GM12878 (cell line): ENCODE results near the gene CCDC127. TPM values are rescaled to one million over a fixed set of nuclear protein-coding genes. Genes with fewer than 3 reads are reported as not detected.

Source experiments
- ATAC-seq: fragments of 200-7000 bp; cut with Tn5 transposase; 3 replicates; pipeline ENCODE4 v1.9.1; 2020; ENCODE audit warnings: mild to moderate bottlenecking, moderate library complexity
- BruUV-seq: library from RNA; stranded (reverse); fragments of 400-500 nt; replicated peaks from 2 replicates; lab custom pipeline; 2021; lab: Mats Ljungman, UMichigan
- CTCF ChIA-PET: fragments of 300-600 bp; sonication (Branson Sonifier 250); formaldehyde crosslinking; extraction: SDS; loops from one replicate; lab custom pipeline; 2021; ENCODE audit warnings: inconsistent platforms; lab: Yijun Ruan, JAX
- POLR2A ChIA-PET: fragments of 350-600 bp; formaldehyde crosslinking; extraction: SDS; loops from one replicate; lab custom pipeline; 2021; ENCODE audit warnings: inconsistent platforms; lab: Charles Lee
- RAD21 ChIA-PET: fragments of 300-600 bp; sonication (Branson Sonifier 250); formaldehyde crosslinking; loops from one replicate; lab custom pipeline; 2023; ENCODE audit warnings: antibody characterized with exemption; ENCODE audit not compliant: unreplicated experiment; lab: Charles Lee
- SMC1A ChIA-PET: fragments of 300-600 bp; sonication (Branson Sonifier 250); formaldehyde crosslinking; loops from one replicate; lab custom pipeline; 2023; ENCODE audit not compliant: unreplicated experiment, uncharacterized antibody; lab: Charles Lee
- DNase-seq: peaks from one replicate; pipeline ENCODE4 v3.0.0-alpha.2; 2011; ENCODE audit warnings: low read depth, low spot score
- FAIRE-seq: peaks from 3 replicates; lab custom pipeline; 2011; peaks lifted over from hg19 to GRCh38; lab: Jason Lieb, UNC
- H2AFZ ChIP-seq: 2 replicates; pipeline ENCODE4 v1.6.0; 2011; ENCODE audit warnings: low read depth, low read length, control low read depth; ENCODE audit not compliant: control insufficient read depth
- H3K27ac ChIP-seq: 2 replicates; pipeline ENCODE4 v1.5.1; 2011; ENCODE audit warnings: control low read depth; ENCODE audit not compliant: control insufficient read depth, insufficient read depth
- H3K27me3 ChIP-seq, 2 experiments: replicated peaks in 1 of 2; 2 replicates each; pipeline versions ENCODE4 v1.6.0 to v1.6.1; 2011; ENCODE audit warnings: low read length in 1 of 2; ENCODE audit not compliant: control insufficient read depth in 2 of 2, insufficient read depth in 2 of 2
- H3K36me3 ChIP-seq, 2 experiments: 2 replicates each; pipeline ENCODE4 v1.5.1; 2011; ENCODE audit warnings: low read length in 1 of 2; ENCODE audit not compliant: control insufficient read depth in 2 of 2, insufficient read depth in 2 of 2
- H3K4me1 ChIP-seq: 2 replicates; pipeline ENCODE4 v1.6.1; 2011; ENCODE audit warnings: mild to moderate bottlenecking, low read length, moderate library complexity, mixed read lengths; ENCODE audit not compliant: control insufficient read depth, insufficient read depth
- H3K4me2 ChIP-seq: 2 replicates; pipeline ENCODE4 v1.6.0; 2011; ENCODE audit warnings: control low read depth; ENCODE audit not compliant: control insufficient read depth, insufficient read depth
- H3K4me3 ChIP-seq: fragments of 200-600 bp; sonication (generic); 2 replicates; pipeline ENCODE4 v1.5.1; 2016
- H3K79me2 ChIP-seq: 2 replicates; pipeline ENCODE4 v1.6.0; 2011; ENCODE audit warnings: low read length; ENCODE audit not compliant: control insufficient read depth, insufficient read depth
- H3K9ac ChIP-seq: 2 replicates; pipeline ENCODE4 v1.8.0; 2011; ENCODE audit warnings: low read length, control low read depth, mixed read lengths; ENCODE audit not compliant: control insufficient read depth, insufficient read depth
- H3K9me3 ChIP-seq: replicated peaks from 3 replicates; pipeline ENCODE4 v1.5.1; 2011; ENCODE audit warnings: mild to moderate bottlenecking, low read length; ENCODE audit not compliant: control insufficient read depth, insufficient read depth
- H4K20me1 ChIP-seq: 2 replicates; pipeline ENCODE4 v1.6.0; 2011; ENCODE audit not compliant: control insufficient read depth, insufficient read depth
- ASH2L ChIP-seq: fragments of 300-600, 200-600 bp; sonication (generic); IDR thresholded peaks from 2 replicates; pipeline ENCODE4 v1.6.1; 2017; ENCODE audit warnings: low read depth, mild to moderate bottlenecking, borderline replicate concordance
- BCL11A ChIP-seq: IDR thresholded peaks from 2 replicates; pipeline ENCODE4 v1.6.1; 2011; ENCODE audit warnings: low read depth, low read length
- IRF4 ChIP-seq: IDR thresholded peaks from 2 replicates; pipeline ENCODE4 v1.6.1; 2011; ENCODE audit warnings: low read depth, low read length
- KDM1A ChIP-seq: fragments of 200-600 bp; sonication (generic); IDR thresholded peaks from 2 replicates; pipeline ENCODE4 v1.6.1; 2016; ENCODE audit warnings: borderline replicate concordance
- NFXL1 ChIP-seq: fragments of 450-650 bp; IDR thresholded peaks from 2 replicates; pipeline ENCODE4 v1.6.1; 2017; ENCODE audit warnings: antibody characterized with exemption, mild to moderate bottlenecking, borderline replicate concordance
- RUNX3 ChIP-seq: IDR thresholded peaks from 2 replicates; pipeline ENCODE4 v1.6.1; 2012; ENCODE audit warnings: low read length, inconsistent platforms
- SMAD1 ChIP-seq: fragments of 450-650 bp; IDR thresholded peaks from 2 replicates; pipeline ENCODE4 v1.6.1; 2018; ENCODE audit warnings: mild to moderate bottlenecking, low read depth; ENCODE audit not compliant: partially characterized antibody
- SMC3 ChIP-seq: IDR thresholded peaks from 2 replicates; pipeline ENCODE4 v1.6.1; 2011; ENCODE audit warnings: low read length, improper control_type of control experiment, borderline replicate concordance
- ZBED1 ChIP-seq: IDR thresholded peaks from 2 replicates; pipeline ENCODE4 v1.6.1; 2016; ENCODE audit warnings: borderline replicate concordance
- WGBS: methylation state at CpG from one replicate; pipeline ENCODE4 v1.1.6; 2016; ENCODE audit warnings: low lambda C conversion rate; ENCODE audit not compliant: insufficient replicate concordance, insufficient coverage; ENCODE audit errors: missing lambda C conversion rate; 5-methylcytosine and 5-hydroxymethylcytosine counted together
- in situ Hi-C: fragments of 300-500 bp; cut with MboI; formaldehyde crosslinking; loops from 9 replicates; pipeline ENCODE4 v1.14.3; 2018; ENCODE audit warnings: mixed read lengths
- intact Hi-C: fragments of 100-400 bp; cut with micrococcal nuclease; formaldehyde crosslinking; loops from one replicate; pipeline ENCODE4 v1.14.2; 2022; ENCODE audit not compliant: unreplicated experiment
- polyA plus RNA-seq, 11 experiments: library from polyadenylated mRNA; depleted of rRNA in 4 of 11; unstranded in 6 of 11; stranded (reverse) in 5 of 11; fragments of >200 nt; fragmentation: Nextera tagmentation in 4 of 11; fragmentation: Illumina TruSeq in 1 of 11; extraction: Ambion mirVana in 4 of 11; extraction: Trizol in 1 of 11; gene quantifications; 1 replicate in 1 of 11; 2 replicates in 10 of 11; pipeline versions ENCODE4 v1.2.1 to v1.2.3, GENCODE V29; 2011 to 2016; ENCODE audit warnings: inconsistent platforms in 2 of 11, missing spikeins in 2 of 11, low read depth in 1 of 11
- total RNA-seq, 4 experiments: library from RNA; depleted of rRNA in 3 of 4; stranded (reverse); fragments of >200 nt in 3 of 4; fragmentation: Illumina TruSeq in 1 of 4; extraction: Trizol in 1 of 4; gene quantifications; 2 replicates each; pipeline versions ENCODE4 v1.2.1 to v1.2.3, GENCODE V29; 2013 to 2021
- TF ChIP-seq, protein P1 (sequence below): fragments of 150-350 bp; IDR thresholded peaks from 2 replicates; pipeline ENCODE4 v1.6.1; 2016; ENCODE audit warnings: low read depth, low read length

CCDC127 gene
- total and polyA plus RNA-seq, 10 of the 15 experiments (the other 5 are each of a cell fraction or from before 2014, with no cell fraction given): 1.9 to 6.9 (median 2.9) TPM

GRCh38 chr5:207599-207998 is 10.4 kb downstream of the CCDC127 start:
- Histone ChIP-seq H3K36me3 (peaks cover 6 to 8% of the 10 kb centered on the region in 2 experiments; a peak in 3 of 4 replicates), H3K79me2 (peaks cover 6% of the 10 kb centered on the region), H3K4me2 (no peak overlapping the region), H3K4me3 (no peak overlapping the region), H2AFZ (no peak overlapping the region), H3K9me3 (no peaks in the 10 kb centered on the region), H3K27me3 (no peaks in the 10 kb centered on the region), H3K9ac (no peak overlapping the region), H4K20me1 (peaks cover 3% of the 10 kb centered on the region; the same call in 1 of the 2 replicates), H3K4me1 (no peaks in the 10 kb centered on the region), H3K27ac (no peak overlapping the region)
- WGBS: 94% methylated on average over 14 of the region's 14 CpGs
- DNase-seq (no peak), ATAC-seq (no peak), FAIRE-seq (no peak)
- intact Hi-C loops: no loop called here
- TF ChIP-seq NFXL1 (no peak), RUNX3 (no peak), KDM1A (no peak), ASH2L (no peak), IRF4 (no peak), BCL11A (no peak), SMC3 (no peak), SMAD1 (no peak), ZBED1 (no peak)
- TF ChIP-seq, protein P1, sequence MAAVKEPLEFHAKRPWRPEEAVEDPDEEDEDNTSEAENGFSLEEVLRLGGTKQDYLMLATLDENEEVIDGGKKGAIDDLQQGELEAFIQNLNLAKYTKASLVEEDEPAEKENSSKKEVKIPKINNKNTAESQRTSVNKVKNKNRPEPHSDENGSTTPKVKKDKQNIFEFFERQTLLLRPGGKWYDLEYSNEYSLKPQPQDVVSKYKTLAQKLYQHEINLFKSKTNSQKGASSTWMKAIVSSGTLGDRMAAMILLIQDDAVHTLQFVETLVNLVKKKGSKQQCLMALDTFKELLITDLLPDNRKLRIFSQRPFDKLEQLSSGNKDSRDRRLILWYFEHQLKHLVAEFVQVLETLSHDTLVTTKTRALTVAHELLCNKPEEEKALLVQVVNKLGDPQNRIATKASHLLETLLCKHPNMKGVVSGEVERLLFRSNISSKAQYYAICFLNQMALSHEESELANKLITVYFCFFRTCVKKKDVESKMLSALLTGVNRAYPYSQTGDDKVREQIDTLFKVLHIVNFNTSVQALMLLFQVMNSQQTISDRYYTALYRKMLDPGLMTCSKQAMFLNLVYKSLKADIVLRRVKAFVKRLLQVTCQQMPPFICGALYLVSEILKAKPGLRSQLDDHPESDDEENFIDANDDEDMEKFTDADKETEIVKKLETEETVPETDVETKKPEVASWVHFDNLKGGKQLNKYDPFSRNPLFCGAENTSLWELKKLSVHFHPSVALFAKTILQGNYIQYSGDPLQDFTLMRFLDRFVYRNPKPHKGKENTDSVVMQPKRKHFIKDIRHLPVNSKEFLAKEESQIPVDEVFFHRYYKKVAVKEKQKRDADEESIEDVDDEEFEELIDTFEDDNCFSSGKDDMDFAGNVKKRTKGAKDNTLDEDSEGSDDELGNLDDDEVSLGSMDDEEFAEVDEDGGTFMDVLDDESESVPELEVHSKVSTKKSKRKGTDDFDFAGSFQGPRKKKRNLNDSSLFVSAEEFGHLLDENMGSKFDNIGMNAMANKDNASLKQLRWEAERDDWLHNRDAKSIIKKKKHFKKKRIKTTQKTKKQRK: no peak
- ChIA-PET RAD21 (interaction anchor here (0.8 kb wide), 1 partner anchor 12 kb away, joined by 3 read pairs; no protein-coding TSS in a partner anchor), POLR2A (no interaction called here), CTCF (no interaction called here), SMC1A (no interaction called here)
- in situ Hi-C loops: no loop called here
- BruUV-seq: no TSS peak
